ENCODE results near the gene ABLIM3. TPM values are rescaled to one million over a fixed set of nuclear protein-coding genes. Genes with fewer than 3 reads are reported as not detected.

ABLIM3 gene
- total RNA-seq, 1 experiment from 2014 or later = 12.9 TPM

DNA sequence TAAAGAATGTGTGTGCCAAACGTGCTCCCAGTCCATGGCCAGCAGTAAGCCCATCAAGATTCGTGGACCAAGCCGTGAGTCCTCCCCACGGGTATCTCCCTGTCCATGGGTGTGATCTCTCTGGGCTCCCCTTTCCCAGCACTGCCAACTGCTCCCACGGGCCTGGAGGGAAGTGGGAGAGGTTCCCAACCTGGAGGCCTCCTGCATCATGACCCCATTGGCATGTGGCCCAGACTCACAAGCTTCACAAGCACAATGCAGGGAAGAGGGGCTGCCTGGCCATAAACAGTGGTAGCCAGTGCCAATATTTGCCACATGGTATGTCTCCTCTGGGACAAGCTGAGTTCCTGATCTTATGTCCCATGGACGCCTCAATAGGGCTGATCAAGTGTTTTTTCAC, 59.1 kb downstream of the ABLIM3 start:
- no peaks in the 10 kb centered on the region for H3K27me3 ChIP-seq (ENCODE audit: control insufficient read depth, insufficient read depth, low read length)
- peaks cover 2% of the 10 kb centered on the region; the same call in 1 of the 2 replicates for H3K36me3 ChIP-seq (ENCODE audit: control insufficient read depth, insufficient read depth, low read length)
- TF ChIP-seq REST (IDR thresholded peaks at IDR 0.05; ENCODE audit: insufficient read depth in 1 of 2, low read depth in 2 of 2, low read length in 1 of 2) (no peak), TCF7L2 (IDR thresholded peaks at IDR 0.05; ENCODE audit: low read depth, low read length) (no peak), SIN3A (IDR thresholded peaks at IDR 0.05; ENCODE audit: borderline replicate concordance, insufficient read depth, low read depth, low read length) (no peak), POLR2AphosphoS5 (IDR thresholded peaks at IDR 0.05; ENCODE audit: low read depth, low read length) (no peak)
- TF ChIP-seq, protein P1, sequence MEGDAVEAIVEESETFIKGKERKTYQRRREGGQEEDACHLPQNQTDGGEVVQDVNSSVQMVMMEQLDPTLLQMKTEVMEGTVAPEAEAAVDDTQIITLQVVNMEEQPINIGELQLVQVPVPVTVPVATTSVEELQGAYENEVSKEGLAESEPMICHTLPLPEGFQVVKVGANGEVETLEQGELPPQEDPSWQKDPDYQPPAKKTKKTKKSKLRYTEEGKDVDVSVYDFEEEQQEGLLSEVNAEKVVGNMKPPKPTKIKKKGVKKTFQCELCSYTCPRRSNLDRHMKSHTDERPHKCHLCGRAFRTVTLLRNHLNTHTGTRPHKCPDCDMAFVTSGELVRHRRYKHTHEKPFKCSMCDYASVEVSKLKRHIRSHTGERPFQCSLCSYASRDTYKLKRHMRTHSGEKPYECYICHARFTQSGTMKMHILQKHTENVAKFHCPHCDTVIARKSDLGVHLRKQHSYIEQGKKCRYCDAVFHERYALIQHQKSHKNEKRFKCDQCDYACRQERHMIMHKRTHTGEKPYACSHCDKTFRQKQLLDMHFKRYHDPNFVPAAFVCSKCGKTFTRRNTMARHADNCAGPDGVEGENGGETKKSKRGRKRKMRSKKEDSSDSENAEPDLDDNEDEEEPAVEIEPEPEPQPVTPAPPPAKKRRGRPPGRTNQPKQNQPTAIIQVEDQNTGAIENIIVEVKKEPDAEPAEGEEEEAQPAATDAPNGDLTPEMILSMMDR (IDR thresholded peaks at IDR 0.05) = no peak
- no TSS peak for BruUV-seq (replicated peaks)
- H3K9me3 ChIP-seq (ENCODE audit: control insufficient read depth, insufficient read depth, low read depth, low read length) = no peaks in the 10 kb centered on the region
- in situ Hi-C loops (cut with HindIII; ENCODE audit: low pct_unique_long_range_greater_than_20kb, low sequenced_read_pairs) (no loop called here), intact Hi-C loops (cut with micrococcal nuclease; ENCODE audit: unreplicated experiment) (no loop called here)
- H3K4me3 ChIP-seq (ENCODE audit: low read depth in 2 of 2, low read length in 2 of 2) = no peak overlapping the region
- no peak overlapping the region for H3K27ac ChIP-seq (ENCODE audit: low read length)
- H3K4me1 ChIP-seq (ENCODE audit: control insufficient read depth, insufficient read depth, low read length) = no peaks in the 10 kb centered on the region
- no peak for DNase-seq (ENCODE audit: low read depth, low spot score)
- POLR2A ChIA-PET = no interaction called here
- CTCF ChIA-PET = no interaction called here
- ATAC-seq = no peak

DNA sequence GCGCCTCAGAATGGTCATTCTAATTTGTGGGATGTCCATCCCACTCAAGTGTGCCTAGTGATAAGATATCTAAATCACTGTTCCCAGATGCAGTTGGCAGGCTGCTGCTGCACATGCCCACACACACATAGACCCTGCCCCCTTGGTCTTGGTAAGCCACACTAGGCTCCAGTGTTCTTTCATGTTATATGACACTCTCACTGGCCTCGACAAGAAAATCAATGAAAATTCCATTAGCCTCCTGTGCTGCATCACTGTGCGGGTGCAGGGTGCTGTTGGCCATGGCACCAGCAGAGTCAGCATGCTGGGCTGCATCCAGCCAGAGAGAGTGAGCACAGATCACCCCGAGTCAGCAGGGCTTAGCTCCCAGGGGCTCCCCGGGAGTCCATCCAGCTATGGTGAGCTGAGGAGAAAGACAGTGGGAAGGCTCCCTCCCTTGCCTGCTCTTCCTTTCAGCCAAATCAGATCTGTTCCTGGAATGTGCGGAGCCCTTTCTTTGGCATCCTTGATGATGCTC, 59.9 kb downstream of the ABLIM3 start:
- TF ChIP-seq SIN3A (IDR thresholded peaks at IDR 0.05; ENCODE audit: borderline replicate concordance, insufficient read depth, low read depth, low read length) (no peak), TCF7L2 (IDR thresholded peaks at IDR 0.05; ENCODE audit: low read depth, low read length) (no peak), POLR2AphosphoS5 (IDR thresholded peaks at IDR 0.05; ENCODE audit: low read depth, low read length) (no peak), REST (IDR thresholded peaks at IDR 0.05; ENCODE audit: insufficient read depth in 1 of 2, low read depth in 2 of 2, low read length in 1 of 2) (no peak)
- TF ChIP-seq, protein P1 (IDR thresholded peaks at IDR 0.05) = no peak
- DNase-seq (ENCODE audit: low read depth, low spot score) (no peak), ATAC-seq (no peak)
- in situ Hi-C loops (cut with HindIII; ENCODE audit: low pct_unique_long_range_greater_than_20kb, low sequenced_read_pairs) (no loop called here), intact Hi-C loops (cut with micrococcal nuclease; ENCODE audit: unreplicated experiment) (no loop called here)
- no peak overlapping the region for H3K4me3 ChIP-seq (ENCODE audit: low read depth in 2 of 2, low read length in 2 of 2)
- ChIA-PET POLR2A (no interaction called here), CTCF (no interaction called here)
- H3K36me3 ChIP-seq (ENCODE audit: control insufficient read depth, insufficient read depth, low read length) = peaks cover 2% of the 10 kb centered on the region; the same call in 1 of the 2 replicates
- H3K27ac ChIP-seq (ENCODE audit: low read length) = no peak overlapping the region
- no TSS peak for BruUV-seq (replicated peaks)
- no peaks in the 10 kb centered on the region for H3K4me1 ChIP-seq (ENCODE audit: control insufficient read depth, insufficient read depth, low read length)
- no peaks in the 10 kb centered on the region for H3K27me3 ChIP-seq (ENCODE audit: control insufficient read depth, insufficient read depth, low read length)
- H3K9me3 ChIP-seq (ENCODE audit: control insufficient read depth, insufficient read depth, low read depth, low read length) = no peaks in the 10 kb centered on the region

All from Panc1 (cell line).